H1 (cell line): Measurements from ENCODE around the gene STXBP6. TPM values are rescaled to one million over a fixed set of nuclear protein-coding genes. Genes with fewer than 3 reads are reported as not detected.

Experiments
- CTCF ChIA-PET: fragments of 300-600 bp; sonication (Branson Sonifier 250); formaldehyde crosslinking; loops from one replicate; lab custom pipeline; 2021; ENCODE audit not compliant: partially characterized antibody; lab: Charles Lee
- POLR2A ChIA-PET: fragments of 300-600 bp; sonication (Branson Sonifier 250); formaldehyde crosslinking; loops from one replicate; lab custom pipeline; 2021; ENCODE audit warnings: inconsistent platforms; ENCODE audit not compliant: partially characterized antibody; lab: Charles Lee
- DNase-seq, 2 experiments: peaks; one replicate each; pipeline versions ENCODE4 v3.0.0 to v3.0.0-alpha.2; 2010 to 2022; ENCODE audit warnings: low spot score in 2 of 2, low read depth in 1 of 2, mixed read lengths in 1 of 2
- FAIRE-seq: peaks from 2 replicates; lab custom pipeline; 2011; peaks lifted over from hg19 to GRCh38; lab: Jason Lieb, UNC
- H2AFZ ChIP-seq: 2 replicates; pipeline ENCODE4 v1.8.1; 2012; ENCODE audit warnings: low read length, inconsistent platforms
- H2AK5ac ChIP-seq: 2 replicates; pipeline ENCODE4 v1.6.1; 2013; ENCODE audit warnings: low read depth, low read length
- H2BK120ac ChIP-seq: replicated peaks from 2 replicates; pipeline ENCODE3; 2013; ENCODE audit warnings: low read depth, low read length, inconsistent platforms
- H2BK12ac ChIP-seq: 2 replicates; pipeline ENCODE4 v1.6.1; 2013; ENCODE audit warnings: low read depth, low read length
- H2BK15ac ChIP-seq: 2 replicates; pipeline ENCODE4 v1.6.1; 2013; ENCODE audit warnings: low read length
- H2BK20ac ChIP-seq: 2 replicates; pipeline ENCODE4 v1.6.1; 2013; ENCODE audit warnings: low read length
- H2BK5ac ChIP-seq: 2 replicates; pipeline ENCODE4 v1.6.1; 2013; ENCODE audit warnings: low read depth, low read length
- H3K14ac ChIP-seq: 2 replicates; pipeline ENCODE4 v1.6.1; 2013; ENCODE audit warnings: inconsistent platforms; ENCODE audit not compliant: insufficient read length
- H3K18ac ChIP-seq: 2 replicates; pipeline ENCODE4 v1.6.1; 2013; ENCODE audit warnings: low read length; ENCODE audit errors: extremely low read depth
- H3K23ac ChIP-seq: 2 replicates; pipeline ENCODE4 v1.6.1; 2013; ENCODE audit warnings: inconsistent platforms; ENCODE audit not compliant: insufficient read length
- H3K23me2 ChIP-seq: 2 replicates; pipeline ENCODE4 v1.6.1; 2013; ENCODE audit warnings: low read depth, low read length
- H3K27ac ChIP-seq: 2 replicates; pipeline ENCODE4 v1.6.1; 2011; ENCODE audit warnings: low read depth, low read length, inconsistent platforms
- H3K27me3 ChIP-seq, 4 experiments: replicated peaks in 1 of 4; 1 replicate in 1 of 4; 2 replicates in 3 of 4; pipeline versions ENCODE4 v1.6.1 to v1.8.1; 2011 to 2013; ENCODE audit warnings: low read length in 3 of 4, mild to moderate bottlenecking in 3 of 4, inconsistent platforms in 2 of 4, mixed read lengths in 2 of 4, moderate library complexity in 1 of 4; ENCODE audit not compliant: control insufficient read depth in 3 of 4, insufficient read depth in 3 of 4; ENCODE audit errors: extremely low read depth in 1 of 4
- H3K36me3 ChIP-seq, 4 experiments: 2 replicates each; pipeline versions ENCODE4 v1.6.1 to v1.8.1; 2011 to 2013; ENCODE audit warnings: mild to moderate bottlenecking in 4 of 4, low read length in 3 of 4, moderate library complexity in 2 of 4, control low read depth in 1 of 4, inconsistent platforms in 1 of 4; ENCODE audit not compliant: insufficient read depth in 4 of 4, control insufficient read depth in 2 of 4
- H3K4ac ChIP-seq: replicated peaks from 2 replicates; pipeline ENCODE3; 2013; ENCODE audit warnings: low read length, low read depth, mixed read lengths, inconsistent platforms; ENCODE audit not compliant: insufficient read length
- H3K4me1 ChIP-seq, 4 experiments: replicated peaks in 1 of 4; 1 replicate in 1 of 4; 2 replicates in 3 of 4; pipeline versions ENCODE4 v1.6.1 to v1.8.1; 2011 to 2013; ENCODE audit warnings: low read length in 3 of 4, inconsistent platforms in 2 of 4, mixed read lengths in 1 of 4; ENCODE audit not compliant: insufficient read depth in 4 of 4, control insufficient read depth in 3 of 4
- H3K4me2 ChIP-seq, 2 experiments: 2 replicates each; pipeline versions ENCODE4 v1.6.1 to v1.8.1; 2011 to 2013; ENCODE audit warnings: low read depth in 2 of 2, low read length in 2 of 2, control low read depth in 1 of 2, inconsistent platforms in 1 of 2, mild to moderate bottlenecking in 1 of 2; ENCODE audit not compliant: insufficient read depth in 1 of 2
- H3K4me3 ChIP-seq, 4 experiments: fragments of 200-600, 300-600 bp in 1 of 4; sonication (generic), shearing (Covaris generic), sonication (Bioruptor Twin) in 1 of 4; 2 replicates each; pipeline versions ENCODE4 v1.5.1 to v1.8.1; 2011 to 2016; ENCODE audit warnings: low read length in 4 of 4, low read depth in 3 of 4, control low read depth in 2 of 4, inconsistent platforms in 2 of 4, mild to moderate bottlenecking in 2 of 4, mixed read lengths in 1 of 4, moderate library complexity in 1 of 4; ENCODE audit not compliant: insufficient read depth in 2 of 4; ENCODE audit errors: extremely low read depth in 1 of 4
- H3K56ac ChIP-seq: replicated peaks from 2 replicates; pipeline ENCODE3; 2013; ENCODE audit warnings: low read depth, mild to moderate bottlenecking, mixed read lengths, low read length, inconsistent platforms; ENCODE audit not compliant: insufficient read length
- H3K79me1 ChIP-seq: 2 replicates; pipeline ENCODE4 v1.6.1; 2013; ENCODE audit warnings: low read depth, low read length, control low read depth
- H3K79me2 ChIP-seq, 2 experiments: 2 replicates each; pipeline versions ENCODE4 v1.6.1 to v1.8.1; 2012 to 2013; ENCODE audit warnings: low read length in 2 of 2, mild to moderate bottlenecking in 2 of 2, inconsistent platforms in 1 of 2; ENCODE audit not compliant: insufficient read depth in 2 of 2, control insufficient read depth in 1 of 2
- H3K9ac ChIP-seq, 4 experiments: replicated peaks in 1 of 4; 1 replicate in 1 of 4; 2 replicates in 3 of 4; pipeline versions ENCODE4 v1.6.1 to v1.8.1; 2011 to 2013; ENCODE audit warnings: low read depth in 3 of 4, low read length in 3 of 4, control low read depth in 2 of 4, mild to moderate bottlenecking in 2 of 4, moderate library complexity in 2 of 4, inconsistent platforms in 1 of 4; ENCODE audit errors: extremely low read depth in 1 of 4
- H3K9me3 ChIP-seq, 2 experiments: 2 replicates each; pipeline versions ENCODE4 v1.6.1 to v1.8.1; 2012 to 2013; ENCODE audit warnings: mild to moderate bottlenecking in 2 of 2, moderate library complexity in 2 of 2, control low read depth in 1 of 2, inconsistent platforms in 1 of 2, low read depth in 1 of 2, low read length in 1 of 2, mixed read lengths in 1 of 2; ENCODE audit not compliant: insufficient read depth in 2 of 2
- H4K20me1 ChIP-seq, 2 experiments: replicated peaks in 1 of 2; 2 replicates each; pipeline versions ENCODE3 to v1.8.1; 2011 to 2013; ENCODE audit warnings: inconsistent platforms in 2 of 2, low read length in 2 of 2, mild to moderate bottlenecking in 1 of 2; ENCODE audit not compliant: insufficient read depth in 2 of 2, control insufficient read depth in 1 of 2
- H4K5ac ChIP-seq: 2 replicates; pipeline ENCODE4 v1.6.1; 2013; ENCODE audit warnings: low read length, low read depth, mixed read lengths, inconsistent platforms; ENCODE audit not compliant: insufficient read length
- H4K8ac ChIP-seq: 2 replicates; pipeline ENCODE4 v1.8.0; 2013; ENCODE audit warnings: mild to moderate bottlenecking, moderate library complexity, low read length, inconsistent platforms; ENCODE audit not compliant: insufficient read depth; ENCODE audit errors: extremely low read depth
- H4K91ac ChIP-seq: replicated peaks from 2 replicates; pipeline ENCODE3; 2013; ENCODE audit warnings: low read length, mixed read lengths, inconsistent platforms; ENCODE audit not compliant: insufficient read length
- CBX5 ChIP-seq: fragments of 300-800, 300-1000 bp; sonication (generic); IDR thresholded peaks from 2 replicates; pipeline ENCODE4 v1.7.1; 2016; ENCODE audit warnings: antibody characterized with exemption, low read length, low read depth
- CEBPB ChIP-seq: IDR thresholded peaks from 2 replicates; pipeline ENCODE4 v1.6.1; 2012; ENCODE audit warnings: low read depth, low read length
- EP300 ChIP-seq, 2 experiments: IDR thresholded peaks; 1 replicate in 1 of 2; 2 replicates in 1 of 2; pipeline ENCODE4 v1.6.1; 2011 to 2012; ENCODE audit warnings: low read depth in 2 of 2, low read length in 2 of 2, mild to moderate bottlenecking in 2 of 2, borderline replicate concordance in 1 of 2, inconsistent platforms in 1 of 2, moderate library complexity in 1 of 2
- GTF2F1 ChIP-seq: IDR thresholded peaks from 2 replicates; pipeline ENCODE4 v1.6.1; 2012; ENCODE audit warnings: low read depth, low read length, improper control_type of control experiment, borderline replicate concordance
- HDAC2 ChIP-seq, 2 experiments: fragments of 300-600 bp in 1 of 2; sonication (generic) in 1 of 2; IDR thresholded peaks; 2 replicates each; pipeline ENCODE4 v1.6.1; 2011 to 2012; ENCODE audit warnings: low read depth in 2 of 2, low read length in 2 of 2, mild to moderate bottlenecking in 2 of 2, moderate library complexity in 2 of 2, borderline replicate concordance in 1 of 2, inconsistent platforms in 1 of 2
- NRF1 ChIP-seq: IDR thresholded peaks from 2 replicates; pipeline ENCODE4 v1.6.1; 2011; ENCODE audit warnings: mild to moderate bottlenecking, low read depth, low read length, improper control_type of control experiment
- PHF8 ChIP-seq: fragments of 200-600 bp; sonication (generic); conservative IDR thresholded peaks from 2 replicates; pipeline ENCODE4 v1.7.1; 2012; ENCODE audit warnings: low read depth, mild to moderate bottlenecking, inconsistent platforms, low read length, moderate library complexity
- SP2 ChIP-seq: IDR thresholded peaks from 2 replicates; pipeline ENCODE4 v1.6.1; 2012; ENCODE audit warnings: mild to moderate bottlenecking, low read length, inconsistent platforms
- SRF ChIP-seq: IDR thresholded peaks from 2 replicates; pipeline ENCODE4 v1.6.1; 2011; ENCODE audit warnings: mild to moderate bottlenecking, low read depth, low read length, moderate library complexity
- TEAD4 ChIP-seq: IDR thresholded peaks from 2 replicates; pipeline ENCODE4 v1.6.1; 2012; ENCODE audit warnings: low read depth, low read length, inconsistent platforms, mixed read lengths
- WGBS, 2 experiments: shearing (Covaris generic) in 1 of 2; methylation state at CpG; one replicate each; pipeline versions ENCODE4 v1.1.6 to v1.1.7; 2013 to 2015; ENCODE audit warnings: low lambda C conversion rate in 2 of 2, mixed read lengths in 2 of 2, inconsistent platforms in 1 of 2, low coverage in 1 of 2, missing lambda C conversion rate in 1 of 2; ENCODE audit not compliant: insufficient replicate concordance in 2 of 2, insufficient coverage in 1 of 2, insufficient read length in 1 of 2; ENCODE audit errors: extremely low coverage in 1 of 2, missing lambda C conversion rate in 1 of 2; 5-methylcytosine and 5-hydroxymethylcytosine counted together
- polyA plus RNA-seq, 7 experiments: library from polyadenylated mRNA; depleted of rRNA in 3 of 7; stranded (reverse) in 5 of 7; unstranded in 2 of 7; fragments of >200 nt in 5 of 7; fragments of 200-250 nt in 2 of 7; gene quantifications; 1 replicate in 5 of 7; 2 replicates in 1 of 7; 4 replicates in 1 of 7; pipeline versions ENCODE4 v1.2.1 to v1.2.3, GENCODE V29; 2011 to 2013; ENCODE audit warnings: missing spikeins in 2 of 7, mixed read lengths in 2 of 7
- total RNA-seq: library from RNA; stranded (reverse); fragmentation: NEBNext Ultra II Directional; extraction: Animal tissue kit (Norgen Biotek cat#: 25700); gene quantifications from 2 replicates; pipeline ENCODE4 v1.2.1, GENCODE V29; 2021
- TF ChIP-seq, protein P1 (sequence below): IDR thresholded peaks from 2 replicates; pipeline ENCODE4 v1.6.1; 2012; ENCODE audit warnings: inconsistent platforms

Gene STXBP6
- total and polyA plus RNA-seq, 2 of the 8 experiments (the other 6 are each of a cell fraction or from before 2014, with no cell fraction given): 9.4 to 18.1 TPM

DNA sequence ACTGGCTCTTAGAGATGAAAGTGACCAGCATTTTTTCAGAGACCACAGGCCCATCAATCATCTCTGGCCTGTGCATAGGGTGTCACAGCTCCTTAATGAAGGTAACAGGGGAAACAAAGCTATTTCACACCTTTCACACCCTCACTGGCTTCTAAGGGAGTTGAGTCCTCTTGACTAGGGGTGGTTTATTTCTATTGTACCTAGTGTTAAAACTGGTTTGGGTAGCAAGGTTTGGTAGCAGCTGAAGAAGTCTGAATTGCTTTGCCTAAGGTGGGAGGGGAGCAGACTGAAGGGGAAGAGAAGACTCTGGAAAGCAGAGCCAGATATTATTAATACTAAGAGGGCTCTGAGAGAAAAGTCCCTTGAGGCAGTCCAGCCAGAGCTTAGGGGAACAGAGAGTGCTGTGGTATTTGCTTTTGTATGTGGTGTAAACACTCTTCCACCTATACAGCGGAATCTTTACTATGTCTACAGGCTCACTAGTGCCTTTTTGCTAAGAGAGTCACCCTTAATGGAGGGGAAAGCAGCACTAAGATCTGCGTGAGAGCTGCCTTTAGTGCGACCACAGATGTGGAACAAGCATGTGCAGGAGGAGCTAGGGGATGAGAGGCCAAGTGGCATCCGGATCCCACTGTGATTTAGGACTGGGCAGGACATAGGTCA, 95.8 kb downstream of the STXBP6 start:
- Histone ChIP-seq H2BK20ac (peak overlapping the region; percentile 72; the same call in 1 of the 2 replicates), H3K18ac (peak overlapping the region; percentile 5; the same call in 1 of the 2 replicates), H2AK5ac (no peak overlapping the region; the same call in 1 of the 2 replicates), H3K23me2 (no peaks in the 10 kb centered on the region), H3K4me1 (peaks cover 0 to 9% (median 7%) of the 10 kb centered on the region in 4 experiments; a peak in 3 of 7 replicates), H4K20me1 (no peaks in the 10 kb centered on the region), H2BK12ac (peak overlapping the region; percentile 89; the same call in 1 of the 2 replicates), H3K4me2 (no peak overlapping the region; a peak in 1 of 4 replicates), H3K36me3 (no peaks in the 10 kb centered on the region), H3K79me1 (no peaks in the 10 kb centered on the region), H3K23ac (no peak overlapping the region), H3K4me3 (no peak overlapping the region), H2BK15ac (0 out of 2 replicates have a peak overlapping the region, but pooled peaks have one; percentile 7), H3K27ac (no peak overlapping the region), H3K9me3 (peaks cover 0 to 3% of the 10 kb centered on the region in 2 experiments; a peak in 2 of 4 replicates), H2BK5ac (peak overlapping the region; percentile 41; the same call in 1 of the 2 replicates), H3K4ac (peak overlapping the region; percentile 3), H2AFZ (no peak overlapping the region), H3K27me3 (no peaks in the 10 kb centered on the region), H4K91ac (peak overlapping the region; percentile 14), H3K79me2 (no peaks in the 10 kb centered on the region), H4K5ac (no peak overlapping the region), H4K8ac (no peak overlapping the region), H3K9ac (no peak overlapping the region; a peak in 1 of 7 replicates), H3K14ac (no peak overlapping the region), H3K56ac (no peak overlapping the region), H2BK120ac (peak overlapping the region; percentile 22)
- DNase-seq: no peak
- FAIRE-seq: no peak
- POLR2A ChIA-PET: interaction anchor here (1.6 kb wide), 1 partner anchor 11 kb away, joined by 5 read pairs; no protein-coding TSS in a partner anchor
- WGBS, 2 experiments: 93% methylated on average over 4 of the region's 4 CpGs; no CpG with 5 or more reads in 1 of the 2 experiments
- CTCF ChIA-PET: interaction anchor here (0.6 to 2.8 kb wide), 16 partner anchors 10 to 148 kb away, joined by 3 to 11 read pairs (median 4); no protein-coding TSS in a partner anchor
- TF ChIP-seq CBX5: no peak
- no peak for TF ChIP-seq GTF2F1
- TF ChIP-seq SRF: no peak
- no peak for TF ChIP-seq SP2
- no peak for TF ChIP-seq EP300 (IDR thresholded peaks at IDR 0.05; ENCODE audit: borderline replicate concordance in 1 of 2, low read depth in 2 of 2, low read length in 2 of 2)
- TF ChIP-seq NRF1: no peak
- no peak for TF ChIP-seq TEAD4
- TF ChIP-seq HDAC2 (IDR thresholded peaks at IDR 0.05; ENCODE audit: borderline replicate concordance in 1 of 2, low read depth in 2 of 2, low read length in 2 of 2): no peak
- TF ChIP-seq, protein P1, sequence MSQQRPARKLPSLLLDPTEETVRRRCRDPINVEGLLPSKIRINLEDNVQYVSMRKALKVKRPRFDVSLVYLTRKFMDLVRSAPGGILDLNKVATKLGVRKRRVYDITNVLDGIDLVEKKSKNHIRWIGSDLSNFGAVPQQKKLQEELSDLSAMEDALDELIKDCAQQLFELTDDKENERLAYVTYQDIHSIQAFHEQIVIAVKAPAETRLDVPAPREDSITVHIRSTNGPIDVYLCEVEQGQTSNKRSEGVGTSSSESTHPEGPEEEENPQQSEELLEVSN: no peak
- no peak for TF ChIP-seq CEBPB
- no peak for TF ChIP-seq PHF8
